ENCODE measurements around the gene SCAP.
"Not testable (repeated sequence)": the region's sequence is repeated elsewhere in the genome, so short reads cannot be mapped to it uniquely, and the experiment has no call there.

SCAP gene

GRCh38 chr3:47480267-47480666, 4.5 kb upstream of the SCAP start:
- DNase-seq (ENCODE audit: low read depth): not testable (repeated sequence)

DNA sequence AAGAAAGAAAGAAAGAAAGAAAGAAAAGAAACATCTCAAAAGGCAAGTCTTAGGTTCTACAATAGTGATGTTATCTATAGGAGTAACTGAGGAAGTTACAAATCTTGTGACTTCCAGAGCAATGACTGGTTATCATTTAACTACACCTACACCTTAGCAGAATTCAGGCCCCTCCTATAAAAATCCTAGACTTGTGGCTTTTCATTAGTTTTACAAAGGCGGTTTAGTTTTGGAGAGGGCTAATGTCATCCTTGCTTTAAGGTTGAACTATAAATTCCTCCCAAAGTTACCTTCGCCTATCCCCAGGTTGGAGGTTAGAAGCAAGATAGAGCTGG, 4.1 kb upstream of the SCAP start:
- DNase-seq (ENCODE audit: low read depth): no peak

- DNase-seq (ENCODE audit: low read depth): no peak
These were observed 2.3 kb upstream of the SCAP start for GRCh38 chr3:47478022-47478421.

DNA sequence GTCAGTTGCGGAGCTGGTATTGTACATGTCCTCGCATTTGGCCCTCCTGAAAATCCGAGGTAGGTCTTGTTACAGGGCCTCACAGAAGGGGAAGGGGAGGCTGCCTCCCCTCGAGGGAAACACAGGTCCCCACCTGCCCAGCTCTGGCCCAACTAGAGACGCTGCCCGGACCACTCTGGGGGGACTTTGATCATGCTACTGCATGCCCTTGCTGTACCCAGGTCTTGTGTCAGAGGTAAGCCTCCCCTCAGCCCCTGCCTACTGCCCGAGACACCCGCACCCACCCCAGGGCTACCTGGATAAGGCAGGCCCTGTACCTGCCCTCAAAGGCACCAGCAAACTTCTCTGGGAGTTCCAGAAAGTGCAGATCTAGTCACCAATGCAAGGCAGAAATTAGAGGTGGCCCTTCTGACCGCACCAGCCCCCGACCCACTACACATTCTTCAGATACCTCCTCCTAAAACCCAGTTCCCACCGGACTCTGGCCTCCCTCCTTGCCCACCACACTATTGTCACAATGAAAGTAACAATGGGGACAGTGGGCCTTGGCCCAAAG, 981 bp upstream of the SCAP start:
- DNase-seq (ENCODE audit: low read depth): no peak

- DNase-seq (ENCODE audit: low read depth): no peak
These were observed 537 bp upstream of the SCAP start for GRCh38 chr3:47476330-47476626.

DNA sequence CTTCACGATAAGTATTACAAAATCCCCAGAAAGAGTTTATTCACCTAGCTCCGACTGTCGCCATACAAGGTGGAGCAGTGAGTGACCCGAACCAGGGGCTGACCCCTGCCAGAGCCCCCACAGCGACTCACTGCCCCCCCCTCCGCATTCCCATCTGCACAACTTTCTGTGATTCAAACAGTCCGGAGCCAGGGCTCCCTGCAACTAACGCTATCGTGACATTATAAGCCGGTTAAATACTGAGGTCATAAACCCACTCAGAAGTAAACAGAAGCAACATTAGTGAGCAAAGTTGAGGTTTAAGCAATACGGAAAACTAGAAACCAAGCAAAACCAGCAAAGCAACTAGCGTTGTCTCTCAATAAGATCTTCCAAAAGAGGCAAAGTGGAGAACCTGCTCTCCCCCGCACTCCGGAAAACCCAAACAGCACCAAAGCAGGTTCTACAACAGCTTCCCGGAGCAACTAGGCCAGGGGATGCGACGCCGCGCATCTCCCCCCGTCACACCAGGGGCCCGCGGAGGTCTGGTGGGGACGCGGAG, 642 bp downstream of the SCAP start:
- DNase-seq (ENCODE audit: low read depth): no peak

GRCh38 chr3:47473391-47473790, 2.4 kb downstream of the SCAP start:
- no peak for DNase-seq (ENCODE audit: low read depth)

DNA sequence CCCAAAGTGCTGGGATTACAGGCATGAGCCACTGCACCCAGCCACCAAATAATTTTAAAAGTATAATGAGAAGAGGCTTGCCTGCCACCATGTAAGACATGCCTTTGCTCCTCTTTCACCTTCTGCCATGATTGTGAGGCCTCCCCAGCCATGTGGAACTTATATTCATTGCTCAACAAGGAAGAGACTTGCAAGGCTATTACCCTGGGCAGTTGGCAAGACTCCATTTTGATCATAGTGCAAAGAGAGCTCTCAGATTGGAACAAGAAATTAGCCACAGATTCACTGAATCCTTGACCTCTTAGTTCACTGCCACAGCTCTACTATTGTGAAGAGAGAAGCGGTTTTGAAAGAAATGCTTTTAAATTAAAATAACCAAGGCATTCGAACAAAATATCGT, 6.1 kb downstream of the SCAP start:
- no peak for DNase-seq (ENCODE audit: low read depth)

- DNase-seq (ENCODE audit: low read depth): not testable (repeated sequence)
These were observed 7.4 kb downstream of the SCAP start for GRCh38 chr3:47468315-47468714.

GRCh38 chr3:47464588-47464987, 11.2 kb downstream of the SCAP start:
- DNase-seq (ENCODE audit: low read depth): no peak

GRCh38 chr3:47459534-47460085, 16.1 kb downstream of the SCAP start:
- not testable (repeated sequence) for DNase-seq (ENCODE audit: low read depth)

GRCh38 chr3:47456984-47457383, 18.8 kb downstream of the SCAP start:
- DNase-seq (ENCODE audit: low read depth): no peak

GRCh38 chr3:47455806-47456452, 19.8 kb downstream of the SCAP start:
- no peak for DNase-seq (ENCODE audit: low read depth)

DNA sequence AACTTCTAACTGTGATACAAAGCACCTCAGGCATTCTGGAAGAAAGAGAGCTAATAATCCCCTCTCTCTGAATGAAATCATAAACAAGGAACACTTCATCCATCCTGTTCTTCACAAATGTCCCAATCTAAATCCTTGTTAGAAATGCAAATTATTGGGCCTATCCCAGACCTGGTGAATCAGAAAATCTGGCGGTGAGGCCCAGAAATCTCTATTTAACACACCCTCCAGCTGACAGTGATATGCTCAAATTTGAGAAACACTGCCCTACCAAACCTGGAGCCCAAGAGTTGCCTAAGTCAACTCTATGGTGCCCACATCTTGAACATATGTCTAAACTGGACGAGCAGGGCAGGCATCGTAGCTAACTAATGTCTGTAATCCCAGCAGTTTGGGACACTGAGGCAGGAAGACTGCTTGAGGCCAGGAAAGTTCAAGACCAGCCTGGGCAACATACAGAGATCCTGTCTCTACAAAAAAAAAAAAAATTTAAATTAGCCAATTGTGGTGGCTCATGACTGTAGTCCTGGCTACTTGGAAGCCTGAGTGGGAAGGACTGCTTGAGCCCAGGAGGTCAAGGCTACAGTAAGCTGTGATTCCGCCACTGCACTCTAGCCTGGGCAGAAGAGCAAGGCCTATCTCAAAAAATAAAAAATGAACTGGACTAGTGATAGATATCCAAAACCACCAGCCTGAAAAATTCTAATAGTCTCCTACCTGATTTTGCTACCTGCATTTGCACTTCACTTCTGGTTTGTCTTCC, 23.1 kb downstream of the SCAP start:
- no peak for DNase-seq (ENCODE audit: low read depth)

- DNase-seq (ENCODE audit: low read depth): no peak
These were observed 31.6 kb downstream of the SCAP start for GRCh38 chr3:47444103-47444502.

DNA sequence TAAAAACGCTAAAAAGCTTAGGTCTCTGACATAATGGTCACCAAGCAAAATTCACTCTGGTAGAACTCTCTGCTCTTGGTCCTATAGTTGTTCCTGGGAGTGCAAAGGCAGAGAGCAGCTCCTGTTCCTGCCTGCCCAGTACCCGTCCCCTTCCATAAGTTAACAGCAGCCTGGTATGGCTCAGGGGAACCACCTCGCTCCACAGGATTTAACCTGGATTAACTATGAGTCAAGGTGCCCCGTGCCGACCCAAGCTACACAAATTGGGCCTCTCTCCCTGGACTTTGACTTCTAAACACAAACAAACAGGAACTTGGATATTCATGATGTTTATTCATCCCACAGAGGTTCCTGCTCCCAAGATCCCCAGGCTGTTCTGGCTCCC, 32.1 kb downstream of the SCAP start:
- DNase-seq (ENCODE audit: low read depth): no peak

- DNase-seq (ENCODE audit: low read depth): no peak
These were observed 33.8 kb downstream of the SCAP start for GRCh38 chr3:47441796-47442551.

- no peak for DNase-seq (ENCODE audit: low read depth)
These were observed 35.6 kb downstream of the SCAP start for GRCh38 chr3:47440131-47440530.

- DNase-seq (ENCODE audit: low read depth): no peak
These were observed 39.6 kb downstream of the SCAP start for GRCh38 chr3:47436180-47436579.

GRCh38 chr3:47434849-47435248, 40.9 kb downstream of the SCAP start:
- DNase-seq (ENCODE audit: low read depth): no peak

GRCh38 chr3:47433796-47434195, 41.9 kb downstream of the SCAP start:
- no peak for DNase-seq (ENCODE audit: low read depth)

DNA sequence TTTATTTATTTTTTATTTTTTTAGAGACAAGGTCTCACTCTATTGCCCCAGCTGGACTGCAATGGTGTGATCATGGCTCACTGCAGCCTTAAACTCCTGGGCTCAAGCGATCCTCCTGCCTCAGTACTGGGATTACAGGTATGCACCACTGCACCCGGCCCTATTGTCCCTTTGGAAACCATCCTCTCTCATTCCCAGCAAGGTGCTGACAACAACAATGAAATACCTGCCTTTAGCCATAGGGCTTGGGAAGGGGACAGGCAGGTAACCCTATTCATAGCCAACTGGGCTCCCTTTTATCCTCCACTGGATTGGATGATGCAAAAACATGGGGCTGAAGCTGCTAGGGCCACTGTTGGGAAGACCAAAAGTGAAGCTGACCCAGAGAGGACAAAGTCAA, 43.1 kb downstream of the SCAP start:
- DNase-seq (ENCODE audit: low read depth): no peak

DNA sequence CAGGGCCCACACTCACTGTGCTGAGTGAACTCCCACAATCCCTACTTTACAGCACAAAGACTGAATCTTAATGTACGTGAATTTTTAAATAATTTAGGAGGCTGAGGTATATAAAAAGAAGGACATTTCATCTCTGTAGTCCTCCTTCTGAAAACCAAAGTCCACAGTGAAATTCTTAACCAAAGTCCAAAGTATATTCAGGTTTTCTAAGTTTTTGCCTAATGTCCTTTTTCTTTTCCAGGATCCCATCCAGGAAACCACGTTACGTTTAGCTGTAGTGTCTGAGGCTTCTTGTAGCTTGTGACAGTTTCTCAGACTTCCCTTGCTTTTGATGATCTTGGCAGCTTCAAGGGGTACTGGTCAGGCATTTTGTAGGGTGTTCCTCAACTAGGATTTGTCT, 44.5 kb downstream of the SCAP start:
- no peak for DNase-seq (ENCODE audit: low read depth)
